Subcutaneous preadipocyte (primary cell): ENCODE results near the gene SERHL2. TPM values are rescaled to one million over a fixed set of nuclear protein-coding genes. Genes with fewer than 3 reads are reported as not detected.

Source experiments
- small RNA-seq: library from RNA; depleted of rRNA; stranded (forward); fragments of <200 nt; gene quantifications from one replicate; pipeline ENCODE3, GENCODE V24; 2012
- total RNA-seq: library from RNA; depleted of rRNA; stranded (reverse); fragments of >200 nt; gene quantifications from 2 replicates; pipeline ENCODE4 v1.2.3, GENCODE V29; 2012

Gene SERHL2, protein sequence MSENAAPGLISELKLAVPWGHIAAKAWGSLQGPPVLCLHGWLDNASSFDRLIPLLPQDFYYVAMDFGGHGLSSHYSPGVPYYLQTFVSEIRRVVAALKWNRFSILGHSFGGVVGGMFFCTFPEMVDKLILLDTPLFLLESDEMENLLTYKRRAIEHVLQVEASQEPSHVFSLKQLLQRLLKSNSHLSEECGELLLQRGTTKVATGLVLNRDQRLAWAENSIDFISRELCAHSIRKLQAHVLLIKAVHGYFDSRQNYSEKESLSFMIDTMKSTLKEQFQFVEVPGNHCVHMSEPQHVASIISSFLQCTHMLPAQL
- 4.5 and 5.1 TPM in 2 replicates for total RNA-seq

DNA sequence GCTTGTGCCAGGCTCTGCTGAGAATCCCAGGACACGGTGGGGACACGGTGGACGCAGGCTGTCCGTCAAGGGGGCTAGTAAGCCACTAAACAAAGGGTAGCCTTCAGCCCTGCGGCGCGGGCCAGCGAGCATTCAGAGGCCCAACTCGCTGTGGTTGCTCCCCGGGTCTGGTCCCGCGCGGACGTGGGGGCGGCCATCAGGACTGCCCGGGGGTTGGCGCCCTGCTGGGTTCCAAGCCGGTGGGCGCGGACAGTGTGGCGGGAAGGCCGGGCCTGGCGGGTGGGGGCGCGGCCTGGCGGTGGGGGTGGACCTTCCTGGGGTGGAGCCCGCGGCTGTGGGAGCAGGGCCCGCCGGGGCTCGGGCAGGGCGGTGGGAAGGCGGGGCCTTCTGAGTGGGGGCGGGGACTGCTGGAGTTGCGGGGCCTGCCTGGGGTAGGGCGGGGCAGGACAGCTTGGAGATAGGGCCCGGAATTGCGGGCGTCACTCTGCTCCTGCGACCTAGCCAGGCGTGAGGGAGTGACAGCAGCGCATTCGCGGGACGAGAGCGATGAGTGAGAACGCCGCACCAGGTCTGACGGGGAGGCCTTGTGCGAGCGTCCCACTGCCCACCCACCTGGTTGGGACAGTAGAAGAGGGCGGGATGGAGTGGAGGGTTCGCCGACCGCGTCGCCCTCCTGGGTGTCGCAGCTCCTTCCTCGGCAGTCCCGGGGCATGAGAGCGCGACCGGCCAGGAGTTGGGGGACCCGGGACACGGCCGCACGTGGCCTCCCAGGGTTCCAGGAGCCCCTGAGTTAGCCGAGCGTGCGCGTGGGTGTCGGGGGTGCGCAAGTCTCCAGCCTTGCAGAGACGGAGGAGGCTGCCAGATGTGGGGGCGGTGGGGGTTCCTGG, at the start of gene SERHL2:
SERHL2 (plus strand) TSS at position 482 of the 887 bp plus-strand sequence; CDS start at position 547, 65 bp downstream.

DNA sequence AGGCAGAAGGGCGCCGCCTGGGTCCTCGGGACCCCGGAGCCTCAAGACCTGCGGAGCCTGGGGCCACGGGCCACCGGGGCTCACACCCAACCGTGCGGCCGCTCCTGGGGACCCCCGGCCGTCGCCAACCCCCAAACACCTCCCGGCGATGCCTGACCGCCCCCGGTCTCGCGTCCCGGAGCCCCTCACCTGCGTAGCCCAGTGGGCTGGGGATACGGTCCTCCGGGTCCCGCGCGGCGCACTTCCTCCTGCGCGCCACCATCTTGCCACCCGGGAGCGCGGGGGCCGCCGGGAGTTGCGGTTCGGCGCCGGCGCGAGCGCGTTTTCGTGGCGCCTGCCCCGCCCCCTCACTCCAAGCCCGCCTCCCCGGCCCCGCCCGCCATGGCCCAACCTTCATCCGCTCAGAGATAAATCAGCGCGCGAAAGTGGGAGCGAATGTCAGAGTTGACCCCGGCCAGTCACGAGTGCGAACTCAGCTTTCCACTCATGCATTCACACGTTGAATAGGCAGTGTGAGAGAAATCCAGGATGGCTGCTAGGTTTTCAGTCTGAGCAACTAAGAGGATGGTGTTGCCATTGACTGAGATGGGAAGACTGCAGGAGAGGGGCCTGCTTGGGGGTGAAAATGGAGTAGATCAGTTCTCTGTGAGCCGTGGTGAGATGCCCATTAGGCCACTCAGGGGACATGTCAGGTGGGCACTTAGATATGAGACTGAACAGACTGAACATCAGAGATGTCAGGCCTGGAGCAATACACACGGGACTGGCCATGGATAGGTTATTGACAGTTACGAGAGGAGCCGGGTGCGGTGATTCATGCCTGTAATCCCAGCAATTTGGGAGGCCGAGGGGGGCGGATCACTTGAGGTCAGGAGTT, 34.0 kb upstream of the SERHL2 start, which contains the start of gene RRP7A:
RRP7A (minus strand) TSS at position 272 of the 877 bp plus-strand sequence; CDS start at position 262, 10 bp downstream.

DNA sequence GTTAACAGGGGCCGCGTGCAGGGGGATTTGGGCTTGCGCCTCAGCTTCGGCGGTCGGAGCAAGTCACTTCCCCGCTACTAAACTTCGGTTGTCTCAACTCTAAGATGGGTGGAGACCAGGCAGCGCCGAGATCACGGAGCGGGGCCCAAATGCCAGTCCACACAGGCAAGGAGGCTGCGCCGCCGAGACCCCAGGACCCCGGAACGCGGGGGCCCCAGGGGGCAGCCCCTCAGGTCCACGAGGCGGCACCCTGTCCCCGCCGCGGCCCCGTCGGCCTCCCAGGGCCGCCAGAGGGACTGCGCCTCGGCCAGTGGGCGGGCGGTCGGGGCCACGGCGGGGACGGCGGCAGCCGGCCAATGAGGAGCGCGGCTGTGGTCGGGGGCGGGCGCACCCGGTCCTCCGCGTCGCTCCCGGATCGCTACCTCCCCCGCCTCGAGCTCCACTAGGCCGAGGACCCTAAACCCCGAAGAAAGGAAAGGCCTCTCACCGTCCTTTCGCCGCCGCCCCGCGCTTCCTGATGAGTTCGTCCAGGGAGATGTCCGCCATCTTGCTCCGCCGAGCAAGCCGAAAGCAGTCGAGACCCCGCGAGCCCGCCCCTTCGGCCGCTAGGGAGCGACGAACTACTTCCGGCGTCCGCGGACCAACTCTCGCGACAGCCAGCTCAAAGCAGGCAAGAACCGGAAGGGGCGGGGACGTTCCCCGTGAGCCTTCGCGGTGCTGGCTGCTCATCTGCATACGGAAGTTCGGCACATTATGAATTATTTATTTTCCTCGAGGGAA, 60.7 kb downstream of the SERHL2 start, which contains the start of gene POLDIP3:
POLDIP3 (minus strand) TSS at position 572 of the 780 bp plus-strand sequence; CDS start at position 546, 26 bp downstream.

Small RNA genes lying within 50 kb of the gene (small RNA-seq; reads per million reads assigned to genes)
- gene RN7SKP80 (not detected), gene RNU6-513P (not detected)

Other genes starting within 250 kb of the SERHL2 start
- gene NFAM1, start 121.6 kb upstream of the SERHL2 start, total RNA-seq = not detected in 2 replicates
- gene RRP7A, start 34.2 kb upstream of the SERHL2 start, total RNA-seq = 28.7 and 58.6 TPM in 2 replicates
- 21.7 and 23.9 TPM in 2 replicates for gene POLDIP3, start 60.9 kb downstream of the SERHL2 start, total RNA-seq
- gene ATP5MGL, start 86.6 kb downstream of the SERHL2 start, total RNA-seq = 1.1 and 1.4 TPM in 2 replicates
- 70.6 and 97.4 TPM in 2 replicates for gene CYB5R3, start 95.4 kb downstream of the SERHL2 start, total RNA-seq
- 31.5 and 41.2 TPM in 2 replicates for gene A4GALT, start 166.9 kb downstream of the SERHL2 start, total RNA-seq